MM.1S (cell line): ENCODE measurements around the gene PRRC1.

Source experiments
- DNase-seq: peaks from one replicate; pipeline ENCODE4 v3.0.0-alpha.2; 2015
- H2AFZ ChIP-seq: fragments of 300-600 bp; sonication (generic); 2 replicates; pipeline ENCODE4 v1.6.0; 2016; ENCODE audit warnings: antibody characterized with exemption, low read length
- H3F3A ChIP-seq: fragments of 300-600 bp; sonication (generic); 2 replicates; pipeline ENCODE4 v1.6.1; 2016; ENCODE audit warnings: mild to moderate bottlenecking, antibody characterized with exemption, low read length, moderate library complexity, mixed read lengths; ENCODE audit not compliant: insufficient read depth
- H3K27ac ChIP-seq: fragments of 300-600 bp; sonication (generic); 2 replicates; pipeline ENCODE4 v1.5.1; 2016; ENCODE audit warnings: mild to moderate bottlenecking, low read length
- H3K27me3 ChIP-seq: fragments of 300-600 bp; sonication (generic); replicated peaks from 2 replicates; pipeline ENCODE4 v1.6.0; 2016; ENCODE audit warnings: low read length; ENCODE audit not compliant: insufficient read depth
- H3K36me3 ChIP-seq: fragments of 300-600 bp; sonication (generic); replicated peaks from 2 replicates; pipeline ENCODE4 v1.6.1; 2016; ENCODE audit warnings: mild to moderate bottlenecking, low read length, mixed read lengths; ENCODE audit not compliant: insufficient read depth
- H3K4me1 ChIP-seq: fragments of 300-600 bp; sonication (generic); 2 replicates; pipeline ENCODE4 v1.6.1; 2016; ENCODE audit warnings: low read length, mixed read lengths
- H3K4me2 ChIP-seq: fragments of 300-600 bp; sonication (generic); 2 replicates; pipeline ENCODE4 v1.6.0; 2016; ENCODE audit warnings: low read depth, low read length
- H3K4me3 ChIP-seq: fragments of 300-600 bp; sonication (generic); 2 replicates; pipeline ENCODE4 v1.5.1; 2016; ENCODE audit warnings: low read length, mixed read lengths
- H3K79me2 ChIP-seq: fragments of 300-600 bp; sonication (generic); 2 replicates; pipeline ENCODE4 v1.6.1; 2016; ENCODE audit warnings: mixed run types, low read length, mixed read lengths
- H3K9ac ChIP-seq: fragments of 300-600 bp; sonication (generic); 2 replicates; pipeline ENCODE4 v1.6.1; 2016; ENCODE audit warnings: low read length, mixed read lengths
- H3K9me2 ChIP-seq: fragments of 300-600 bp; sonication (generic); replicated peaks from 2 replicates; pipeline ENCODE4 v1.6.1; 2016; ENCODE audit warnings: mild to moderate bottlenecking, low read length, mixed read lengths; ENCODE audit not compliant: insufficient read depth
- H3K9me3 ChIP-seq: fragments of 300-600 bp; sonication (generic); replicated peaks from 2 replicates; pipeline ENCODE4 v1.6.1; 2016; ENCODE audit warnings: mild to moderate bottlenecking, low read length, mixed read lengths; ENCODE audit not compliant: insufficient read depth
- H4K20me1 ChIP-seq: fragments of 300-600 bp; sonication (generic); 2 replicates; pipeline ENCODE4 v1.6.1; 2016; ENCODE audit warnings: mild to moderate bottlenecking, low read length, moderate library complexity, mixed read lengths; ENCODE audit not compliant: insufficient read depth
- CTCF ChIP-seq: fragments of 300-600 bp; sonication (generic); IDR thresholded peaks from 2 replicates; pipeline ENCODE4 v1.5.1; 2016; ENCODE audit warnings: antibody characterized with exemption, low read length, mixed read lengths
- EZH2 ChIP-seq: fragments of 300-600 bp; sonication (generic); optimal IDR thresholded peaks from 2 replicates; pipeline ENCODE3; 2017; ENCODE audit warnings: low read depth, mild to moderate bottlenecking, antibody characterized with exemption, low read length, mixed read lengths
- EZH2phosphoT487 ChIP-seq: fragments of 300-600 bp; sonication (generic); IDR thresholded peaks from 2 replicates; pipeline ENCODE4 v1.6.1; 2018; ENCODE audit warnings: antibody characterized with exemption, low read length

Gene PRRC1

GRCh38 chr5:127562252-127562651 lies 44.8 kb downstream of the PRRC1 start:
- Histone ChIP-seq H3K9me3 (no peaks in the 10 kb centered on the region), H3F3A (no peaks in the 10 kb centered on the region), H2AFZ (no peak overlapping the region), H3K27me3 (no peaks in the 10 kb centered on the region), H3K9ac (no peak overlapping the region), H3K36me3 (no peaks in the 10 kb centered on the region), H4K20me1 (no peaks in the 10 kb centered on the region), H3K4me2 (no peak overlapping the region), H3K27ac (no peak overlapping the region), H3K4me1 (peaks cover 23% of the 10 kb centered on the region), H3K9me2 (no peaks in the 10 kb centered on the region), H3K79me2 (no peaks in the 10 kb centered on the region), H3K4me3 (no peak overlapping the region)
- DNase-seq: no peak
- TF ChIP-seq CTCF (no peak), EZH2phosphoT487 (no peak), EZH2 (no peak)

- DNase-seq: no peak
Observed at GRCh38 chr5:127563136-127563535, 45.7 kb downstream of the PRRC1 start.

GRCh38 chr5:127564002-127564769 lies 46.7 kb downstream of the PRRC1 start:
- H3K9me3 ChIP-seq: no peaks in the 10 kb centered on the region
- no peaks in the 10 kb centered on the region for H4K20me1 ChIP-seq
- H3K79me2 ChIP-seq: no peaks in the 10 kb centered on the region
- DNase-seq: peak; percentile 63
- no peak overlapping the region; the same call in 1 of the 2 replicates for H3K4me2 ChIP-seq
- no peaks in the 10 kb centered on the region for H3F3A ChIP-seq
- no peak overlapping the region for H3K4me3 ChIP-seq
- no peaks in the 10 kb centered on the region for H3K27me3 ChIP-seq
- no peak for TF ChIP-seq EZH2phosphoT487
- peak; percentile 70 for TF ChIP-seq CTCF
- TF ChIP-seq EZH2: no peak
- H3K36me3 ChIP-seq: no peaks in the 10 kb centered on the region
- no peak overlapping the region for H3K27ac ChIP-seq
- no peak overlapping the region for H3K9ac ChIP-seq
- H2AFZ ChIP-seq: peak overlapping the region; percentile 12; the same call in 1 of the 2 replicates
- no peaks in the 10 kb centered on the region for H3K9me2 ChIP-seq
- H3K4me1 ChIP-seq: peaks cover 21% of the 10 kb centered on the region

More at GRCh38 chr5:127563136-127563535, 45.7 kb downstream of the PRRC1 start:
- H2AFZ ChIP-seq: no peak overlapping the region
- no peak for TF ChIP-seq EZH2phosphoT487
- no peak for TF ChIP-seq EZH2
- TF ChIP-seq CTCF: no peak
- H3K4me3 ChIP-seq: no peak overlapping the region
- H3K27me3 ChIP-seq: no peaks in the 10 kb centered on the region
- H3K36me3 ChIP-seq: no peaks in the 10 kb centered on the region
- peaks cover 23% of the 10 kb centered on the region for H3K4me1 ChIP-seq
- no peaks in the 10 kb centered on the region for H3K9me3 ChIP-seq
- H3K9ac ChIP-seq: no peak overlapping the region
- no peaks in the 10 kb centered on the region for H3K9me2 ChIP-seq
- H3K27ac ChIP-seq: no peak overlapping the region
- no peaks in the 10 kb centered on the region for H3K79me2 ChIP-seq
- H4K20me1 ChIP-seq: no peaks in the 10 kb centered on the region
- no peaks in the 10 kb centered on the region for H3F3A ChIP-seq
- no peak overlapping the region for H3K4me2 ChIP-seq
